ENCODE measurements around the gene SLC27A4. TPM values are rescaled to one million over a fixed set of nuclear protein-coding genes. Genes with fewer than 3 reads are reported as not detected.

Gene SLC27A4
- total RNA-seq, 1 donor from 2014 or later, result 28.0 TPM

DNA sequence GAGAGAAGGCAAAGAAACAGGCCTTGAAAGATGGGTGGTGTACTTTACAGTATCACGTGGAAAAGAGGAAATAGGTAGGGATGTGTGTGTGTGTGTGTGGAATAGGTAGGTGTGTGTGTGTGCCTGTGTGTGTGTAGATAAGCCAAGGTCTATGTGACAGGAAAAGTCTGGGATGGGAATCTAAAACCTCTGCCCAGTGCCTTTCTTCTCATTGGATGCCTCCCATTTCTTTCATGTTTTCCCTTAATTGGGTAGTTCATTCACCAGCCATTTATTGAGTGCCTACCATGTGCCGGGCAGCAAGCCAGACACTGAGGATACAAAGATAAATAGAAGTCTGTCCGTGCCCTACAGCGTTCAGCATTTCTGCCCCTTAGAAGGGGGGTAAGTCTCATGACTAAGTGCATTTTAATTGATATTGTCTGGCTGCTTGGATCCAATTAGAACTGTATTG is 31.9 kb downstream of the SLC27A4 start:
- Histone ChIP-seq H3K4me1 (peaks cover 36% of the 10 kb centered on the region), H3K9me3 (no peaks in the 10 kb centered on the region), H3K36me3 (peaks cover 0 to 7% of the 10 kb centered on the region in 2 donors), H3K27ac (peak overlapping the region; percentile 88), H3K4me3 (peak overlapping the region; percentile 85 to 88), H3K27me3 (no peaks in the 10 kb centered on the region)
- DNase-seq (ENCODE audit: extremely low spot score in 2 of 2), result no peak
- intact Hi-C loops (cut with DNase I), result no loop called here
- no peak for TF ChIP-seq CTCF (IDR thresholded peaks at IDR 0.05)
- TF ChIP-seq POLR2A (IDR thresholded peaks at IDR 0.05), result no peak

DNA sequence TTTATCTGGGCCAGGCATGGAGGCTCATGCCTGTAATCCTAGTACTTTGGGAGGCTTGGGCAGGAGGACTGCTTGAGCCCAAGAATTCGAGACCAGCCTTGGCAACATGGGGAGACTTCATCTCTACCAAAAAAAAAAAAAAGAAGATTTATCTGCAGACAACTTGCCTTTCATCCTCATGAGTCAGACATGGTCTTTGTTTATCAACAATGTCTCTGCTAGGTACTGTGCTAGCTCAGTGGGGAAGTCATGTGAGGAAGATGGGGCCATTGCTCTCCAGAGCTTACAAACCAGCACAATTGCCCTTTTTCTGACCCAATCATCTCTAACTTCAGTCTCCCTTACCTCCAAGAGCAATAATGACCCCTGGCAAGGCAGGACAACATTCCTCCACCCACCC is 32.5 kb downstream of the SLC27A4 start:
- H3K27me3 ChIP-seq, result no peaks in the 10 kb centered on the region
- no peaks in the 10 kb centered on the region for H3K9me3 ChIP-seq
- H3K4me1 ChIP-seq, result peaks cover 36% of the 10 kb centered on the region
- H3K36me3 ChIP-seq, result peaks cover 0 to 13% of the 10 kb centered on the region in 2 donors
- TF ChIP-seq POLR2AphosphoS5 (IDR thresholded peaks at IDR 0.05; ENCODE audit: insufficient read depth in 1 of 2, low read depth in 1 of 2) (no peak), CTCF (IDR thresholded peaks at IDR 0.05) (no peak), POLR2A (IDR thresholded peaks at IDR 0.05) (no peak)
- DNase-seq (ENCODE audit: extremely low spot score in 2 of 2), result no peak
- H3K4me3 ChIP-seq, result no peak overlapping the region
- no peak overlapping the region for H3K27ac ChIP-seq
- intact Hi-C loops (cut with DNase I), result no loop called here

DNA sequence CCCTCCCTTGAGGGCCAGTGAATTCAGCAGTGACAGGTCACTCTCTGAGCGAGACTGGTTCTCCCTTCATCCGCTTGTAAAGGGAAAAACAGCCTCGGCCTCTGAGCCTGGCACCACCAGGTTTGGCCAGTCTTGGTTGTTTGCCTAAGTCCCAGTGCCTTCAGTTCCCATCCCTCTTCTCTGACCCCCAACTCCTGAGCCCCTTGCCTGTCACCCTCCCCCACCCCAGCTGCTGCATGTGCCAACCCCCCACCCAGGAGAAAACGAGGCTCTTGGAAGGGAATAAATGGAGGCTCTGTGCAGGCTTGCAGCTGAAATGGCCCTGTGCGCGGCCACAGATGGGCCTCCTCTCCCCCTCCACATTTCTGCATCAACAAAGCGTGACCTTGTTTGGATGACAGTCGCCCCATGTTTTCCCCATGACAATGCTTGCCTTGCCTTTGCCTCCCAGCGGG is 33.9 kb downstream of the SLC27A4 start:
- intact Hi-C loops (cut with DNase I), result no loop called here
- TF ChIP-seq POLR2A (IDR thresholded peaks at IDR 0.05), result no peak
- no peak for TF ChIP-seq CTCF (IDR thresholded peaks at IDR 0.05)
- no peak for TF ChIP-seq POLR2AphosphoS5 (IDR thresholded peaks at IDR 0.05; ENCODE audit: insufficient read depth in 1 of 2, low read depth in 1 of 2)
- H3K27me3 ChIP-seq, result no peaks in the 10 kb centered on the region
- no peak for DNase-seq (ENCODE audit: extremely low spot score in 2 of 2)
- no peak overlapping the region for H3K27ac ChIP-seq
- no peaks in the 10 kb centered on the region for H3K9me3 ChIP-seq
- peaks cover 36% of the 10 kb centered on the region for H3K4me1 ChIP-seq
- H3K4me3 ChIP-seq, result no peak overlapping the region
- peaks cover 0 to 27% of the 10 kb centered on the region in 2 donors for H3K36me3 ChIP-seq

- Histone ChIP-seq H3K4me3 (no peak overlapping the region), H3K4me1 (peaks cover 24% of the 10 kb centered on the region), H3K36me3 (peaks cover 0 to 30% of the 10 kb centered on the region in 2 donors), H3K27ac (no peak overlapping the region), H3K9me3 (no peaks in the 10 kb centered on the region), H3K27me3 (no peaks in the 10 kb centered on the region)
- no peak for DNase-seq (ENCODE audit: extremely low spot score in 2 of 2)
- intact Hi-C loops (cut with DNase I), result no loop called here
- no peak for TF ChIP-seq CTCF (IDR thresholded peaks at IDR 0.05)
- no peak for TF ChIP-seq POLR2AphosphoS5 (IDR thresholded peaks at IDR 0.05; ENCODE audit: insufficient read depth in 1 of 2, low read depth in 1 of 2)
- no peak for TF ChIP-seq POLR2A (IDR thresholded peaks at IDR 0.05)
Measured at GRCh38 chr9:128375865-128376264, 35.5 kb downstream of the SLC27A4 start.

- H3K27me3 ChIP-seq, result no peaks in the 10 kb centered on the region
- intact Hi-C loops (cut with DNase I), result no loop called here
- DNase-seq (ENCODE audit: extremely low spot score in 2 of 2), result no peak
- H3K9me3 ChIP-seq, result no peaks in the 10 kb centered on the region
- TF ChIP-seq POLR2A (IDR thresholded peaks at IDR 0.05) (no peak), POLR2AphosphoS5 (IDR thresholded peaks at IDR 0.05; ENCODE audit: insufficient read depth in 1 of 2, low read depth in 1 of 2) (no peak), CTCF (IDR thresholded peaks at IDR 0.05) (no peak)
- no peak overlapping the region for H3K27ac ChIP-seq
- H3K4me3 ChIP-seq, result no peak overlapping the region
- H3K36me3 ChIP-seq, result peaks cover 0 to 43% of the 10 kb centered on the region in 2 donors
- no peaks in the 10 kb centered on the region for H3K4me1 ChIP-seq
Measured at GRCh38 chr9:128382261-128382660, 41.9 kb downstream of the SLC27A4 start.

All from vagina (tissue), 2 donors.